Neural cell (in vitro differentiated cells): ENCODE data around the gene DBF4. TPM values are rescaled to one million over a fixed set of nuclear protein-coding genes. Genes with fewer than 3 reads are reported as not detected.

Experiments used
- H2AFZ ChIP-seq: fragments of 200-600, 300-800 bp; sonication (generic), shearing (Covaris generic); 2 replicates; pipeline ENCODE4 v1.6.0; 2014; ENCODE audit warnings: low read depth, mild to moderate bottlenecking, antibody characterized with exemption, low read length, moderate library complexity
- H3F3A ChIP-seq: fragments of 200-600 bp; shearing (Covaris generic); 2 replicates; pipeline ENCODE4 v1.6.1; 2016; ENCODE audit warnings: mild to moderate bottlenecking, moderate library complexity, mixed read lengths, antibody characterized with exemption, low read length; ENCODE audit not compliant: insufficient read depth, poor library complexity, severe bottlenecking
- H3K27ac ChIP-seq: fragments of 200-600, 300-800 bp; sonication (generic), shearing (Covaris generic); 2 replicates; pipeline ENCODE4 v1.5.1; 2014; ENCODE audit warnings: mild to moderate bottlenecking, low read length, moderate library complexity
- H3K27me3 ChIP-seq: fragments of 300-800, 200-600 bp; sonication (generic), shearing (Covaris generic); 2 replicates; pipeline ENCODE4 v1.6.0; 2014; ENCODE audit warnings: mild to moderate bottlenecking, low read depth, low read length, moderate library complexity; ENCODE audit not compliant: insufficient read depth
- H3K36me3 ChIP-seq: fragments of 300-800, 200-600 bp; sonication (generic), shearing (Covaris generic); 2 replicates; pipeline ENCODE4 v1.5.1; 2014; ENCODE audit warnings: mild to moderate bottlenecking, antibody characterized with exemption, low read length, moderate library complexity; ENCODE audit not compliant: insufficient read depth
- H3K4me2 ChIP-seq: fragments of 300-800, 200-600 bp; sonication (generic), shearing (Covaris generic); 2 replicates; pipeline ENCODE4 v1.6.0; 2014; ENCODE audit warnings: mild to moderate bottlenecking, low read length
- H3K4me3 ChIP-seq: fragments of 300-800, 200-600 bp; sonication (generic), shearing (Covaris generic); 2 replicates; pipeline ENCODE4 v1.5.1; 2014; ENCODE audit warnings: mild to moderate bottlenecking, low read length, moderate library complexity
- H3K79me2 ChIP-seq: fragments of 200-600 bp; shearing (Covaris generic); replicated peaks from 2 replicates; pipeline ENCODE4 v1.6.0; 2014; ENCODE audit warnings: mild to moderate bottlenecking, low read length, moderate library complexity; ENCODE audit not compliant: insufficient read depth
- H3K9ac ChIP-seq: fragments of 300-800, 200-600 bp; sonication (generic), shearing (Covaris generic); 2 replicates; pipeline ENCODE4 v1.6.1; 2016; ENCODE audit warnings: mild to moderate bottlenecking, low read length, mixed read lengths
- H3K9me2 ChIP-seq: fragments of 200-600 bp; shearing (Covaris generic); 2 replicates; pipeline ENCODE4 v1.6.1; 2016; ENCODE audit warnings: mild to moderate bottlenecking, low read length, mixed read lengths; ENCODE audit not compliant: insufficient read depth
- H3K9me3 ChIP-seq: fragments of 200-600, 300-800 bp; sonication (generic), shearing (Covaris generic); 2 replicates; pipeline ENCODE4 v1.6.1; 2016; ENCODE audit warnings: mild to moderate bottlenecking, mixed run types, low read length, moderate library complexity, mixed read lengths
- H4K20me1 ChIP-seq: fragments of 200-600 bp; shearing (Covaris generic); 2 replicates; pipeline ENCODE4 v1.6.1; 2016; ENCODE audit warnings: mild to moderate bottlenecking, mixed run types; ENCODE audit not compliant: insufficient read depth
- EP300 ChIP-seq: fragments of 450-650 bp; conservative IDR thresholded peaks from 2 replicates; pipeline ENCODE4 v1.6.1; 2014; ENCODE audit warnings: antibody characterized with exemption, mild to moderate bottlenecking, moderate library complexity; ENCODE audit not compliant: poor library complexity, severe bottlenecking
- EZH2 ChIP-seq: fragments of 200-600, 300-800 bp; shearing (Covaris generic), sonication (generic); IDR thresholded peaks from 2 replicates; pipeline ENCODE4 v1.6.1; 2014; ENCODE audit warnings: antibody characterized with exemption, low read length, borderline replicate concordance, mild to moderate bottlenecking; ENCODE audit not compliant: insufficient read depth, poor library complexity, severe bottlenecking
- MXI1 ChIP-seq: fragments of 450-650 bp; conservative IDR thresholded peaks from 2 replicates; pipeline ENCODE4 v1.6.1; 2014; ENCODE audit warnings: antibody characterized with exemption, mild to moderate bottlenecking; ENCODE audit not compliant: poor library complexity, severe bottlenecking
- POLR2AphosphoS5 ChIP-seq: IDR thresholded peaks from 2 replicates; pipeline ENCODE4 v1.6.1; 2012
- RAD21 ChIP-seq: fragments of 450-650 bp; conservative IDR thresholded peaks from 2 replicates; pipeline ENCODE4 v1.6.1; 2014; ENCODE audit warnings: antibody characterized with exemption, mild to moderate bottlenecking, moderate library complexity
- SMC3 ChIP-seq: fragments of 450-650 bp; conservative IDR thresholded peaks from 2 replicates; pipeline ENCODE4 v1.6.1; 2014; ENCODE audit warnings: antibody characterized with exemption, mild to moderate bottlenecking, moderate library complexity; ENCODE audit not compliant: poor library complexity
- TAF1 ChIP-seq: IDR thresholded peaks from 2 replicates; pipeline ENCODE4 v1.6.1; 2012; ENCODE audit warnings: low read depth
- polyA plus RNA-seq: library from polyadenylated mRNA; depleted of rRNA; stranded (reverse); fragments of >200 nt; gene quantifications from 2 replicates; pipeline ENCODE4 v1.2.3, GENCODE V29; 2014
- TF ChIP-seq, protein P1 (sequence below): fragments of 450-650 bp; IDR thresholded peaks from 2 replicates; pipeline ENCODE4 v1.5.1; 2014; ENCODE audit warnings: antibody characterized with exemption, mild to moderate bottlenecking, moderate library complexity; ENCODE audit not compliant: poor library complexity, severe bottlenecking
- TF ChIP-seq, protein P2 (sequence below): IDR thresholded peaks from 2 replicates; pipeline ENCODE4 v1.6.1; 2012; ENCODE audit warnings: borderline replicate concordance

DBF4 gene
- polyA plus RNA-seq, 1 donor from 2014 or later: 13.0 TPM

DNA sequence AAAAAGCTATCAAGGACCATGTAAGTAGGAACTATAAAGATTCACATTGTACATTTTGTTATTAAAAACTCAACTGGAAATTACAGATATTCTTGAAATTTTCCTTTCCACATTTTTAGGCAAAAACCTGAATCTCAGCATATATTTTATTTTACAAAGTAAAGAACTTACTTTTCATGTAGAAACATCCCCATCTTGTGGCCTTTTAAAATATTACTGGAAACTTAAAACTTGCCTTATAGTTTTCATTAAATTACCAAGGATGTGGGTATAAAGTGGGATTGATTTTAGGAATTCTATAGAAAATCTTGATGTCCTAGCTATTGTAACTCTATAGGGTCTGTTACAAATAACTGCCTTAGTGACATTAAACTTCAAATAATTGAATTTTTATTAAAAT, 10.6 kb downstream of the DBF4 start:
- no peaks in the 10 kb centered on the region for H3K9me3 ChIP-seq
- H3K9me2 ChIP-seq: no peaks in the 10 kb centered on the region
- no peak overlapping the region for H3K4me2 ChIP-seq
- no peaks in the 10 kb centered on the region for H3F3A ChIP-seq
- no peak overlapping the region for H3K9ac ChIP-seq
- no peaks in the 10 kb centered on the region for H4K20me1 ChIP-seq
- TF ChIP-seq SMC3: peak; percentile 84
- no peak for TF ChIP-seq POLR2AphosphoS5
- peak; percentile 83 for TF ChIP-seq RAD21
- TF ChIP-seq, protein P1, sequence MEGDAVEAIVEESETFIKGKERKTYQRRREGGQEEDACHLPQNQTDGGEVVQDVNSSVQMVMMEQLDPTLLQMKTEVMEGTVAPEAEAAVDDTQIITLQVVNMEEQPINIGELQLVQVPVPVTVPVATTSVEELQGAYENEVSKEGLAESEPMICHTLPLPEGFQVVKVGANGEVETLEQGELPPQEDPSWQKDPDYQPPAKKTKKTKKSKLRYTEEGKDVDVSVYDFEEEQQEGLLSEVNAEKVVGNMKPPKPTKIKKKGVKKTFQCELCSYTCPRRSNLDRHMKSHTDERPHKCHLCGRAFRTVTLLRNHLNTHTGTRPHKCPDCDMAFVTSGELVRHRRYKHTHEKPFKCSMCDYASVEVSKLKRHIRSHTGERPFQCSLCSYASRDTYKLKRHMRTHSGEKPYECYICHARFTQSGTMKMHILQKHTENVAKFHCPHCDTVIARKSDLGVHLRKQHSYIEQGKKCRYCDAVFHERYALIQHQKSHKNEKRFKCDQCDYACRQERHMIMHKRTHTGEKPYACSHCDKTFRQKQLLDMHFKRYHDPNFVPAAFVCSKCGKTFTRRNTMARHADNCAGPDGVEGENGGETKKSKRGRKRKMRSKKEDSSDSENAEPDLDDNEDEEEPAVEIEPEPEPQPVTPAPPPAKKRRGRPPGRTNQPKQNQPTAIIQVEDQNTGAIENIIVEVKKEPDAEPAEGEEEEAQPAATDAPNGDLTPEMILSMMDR: peak; percentile 71
- H3K27me3 ChIP-seq: no peaks in the 10 kb centered on the region
- H3K36me3 ChIP-seq: no peaks in the 10 kb centered on the region
- no peak overlapping the region for H3K4me3 ChIP-seq
- no peak overlapping the region for H2AFZ ChIP-seq
- no peak overlapping the region for H3K27ac ChIP-seq
- H3K79me2 ChIP-seq: peaks cover 9% of the 10 kb centered on the region

DNA sequence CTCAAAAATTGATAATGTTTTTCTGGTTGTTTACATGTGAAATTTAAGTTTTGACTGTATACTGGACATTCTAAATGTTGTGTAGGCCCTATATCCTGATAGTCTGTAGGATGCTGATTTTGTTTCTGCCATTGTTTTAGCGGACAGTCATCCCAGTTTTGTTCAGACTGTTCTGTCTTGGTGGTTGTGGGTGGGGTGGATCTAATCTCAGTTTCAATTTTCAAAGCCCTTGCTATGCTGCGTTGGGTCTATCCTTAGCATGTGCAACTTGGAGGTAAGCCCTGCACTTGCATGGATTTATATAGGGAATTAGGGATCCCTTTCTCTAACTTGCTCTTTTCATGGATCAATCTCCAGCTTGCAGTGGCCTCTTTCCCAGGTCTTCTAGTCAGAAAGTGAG, 19.1 kb downstream of the DBF4 start:
- H3F3A ChIP-seq: no peaks in the 10 kb centered on the region
- no peaks in the 10 kb centered on the region for H4K20me1 ChIP-seq
- H3K36me3 ChIP-seq: no peaks in the 10 kb centered on the region
- H3K27me3 ChIP-seq: no peaks in the 10 kb centered on the region
- no peaks in the 10 kb centered on the region for H3K9me2 ChIP-seq
- peaks cover 8% of the 10 kb centered on the region for H3K79me2 ChIP-seq
- no peaks in the 10 kb centered on the region for H3K9me3 ChIP-seq
- no peak overlapping the region for H3K4me2 ChIP-seq
- H3K27ac ChIP-seq: no peak overlapping the region
- H2AFZ ChIP-seq: no peak overlapping the region
- no peak for TF ChIP-seq SMC3
- TF ChIP-seq RAD21: no peak
- TF ChIP-seq EZH2: no peak
- TF ChIP-seq, protein P2, sequence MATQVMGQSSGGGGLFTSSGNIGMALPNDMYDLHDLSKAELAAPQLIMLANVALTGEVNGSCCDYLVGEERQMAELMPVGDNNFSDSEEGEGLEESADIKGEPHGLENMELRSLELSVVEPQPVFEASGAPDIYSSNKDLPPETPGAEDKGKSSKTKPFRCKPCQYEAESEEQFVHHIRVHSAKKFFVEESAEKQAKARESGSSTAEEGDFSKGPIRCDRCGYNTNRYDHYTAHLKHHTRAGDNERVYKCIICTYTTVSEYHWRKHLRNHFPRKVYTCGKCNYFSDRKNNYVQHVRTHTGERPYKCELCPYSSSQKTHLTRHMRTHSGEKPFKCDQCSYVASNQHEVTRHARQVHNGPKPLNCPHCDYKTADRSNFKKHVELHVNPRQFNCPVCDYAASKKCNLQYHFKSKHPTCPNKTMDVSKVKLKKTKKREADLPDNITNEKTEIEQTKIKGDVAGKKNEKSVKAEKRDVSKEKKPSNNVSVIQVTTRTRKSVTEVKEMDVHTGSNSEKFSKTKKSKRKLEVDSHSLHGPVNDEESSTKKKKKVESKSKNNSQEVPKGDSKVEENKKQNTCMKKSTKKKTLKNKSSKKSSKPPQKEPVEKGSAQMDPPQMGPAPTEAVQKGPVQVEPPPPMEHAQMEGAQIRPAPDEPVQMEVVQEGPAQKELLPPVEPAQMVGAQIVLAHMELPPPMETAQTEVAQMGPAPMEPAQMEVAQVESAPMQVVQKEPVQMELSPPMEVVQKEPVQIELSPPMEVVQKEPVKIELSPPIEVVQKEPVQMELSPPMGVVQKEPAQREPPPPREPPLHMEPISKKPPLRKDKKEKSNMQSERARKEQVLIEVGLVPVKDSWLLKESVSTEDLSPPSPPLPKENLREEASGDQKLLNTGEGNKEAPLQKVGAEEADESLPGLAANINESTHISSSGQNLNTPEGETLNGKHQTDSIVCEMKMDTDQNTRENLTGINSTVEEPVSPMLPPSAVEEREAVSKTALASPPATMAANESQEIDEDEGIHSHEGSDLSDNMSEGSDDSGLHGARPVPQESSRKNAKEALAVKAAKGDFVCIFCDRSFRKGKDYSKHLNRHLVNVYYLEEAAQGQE: no peak
- TF ChIP-seq POLR2AphosphoS5: no peak
- TF ChIP-seq, protein P1: no peak
- TF ChIP-seq EP300: no peak
- TF ChIP-seq MXI1: no peak
- TF ChIP-seq TAF1: no peak
- H3K4me3 ChIP-seq: no peak overlapping the region
- H3K9ac ChIP-seq: no peak overlapping the region
